Caco-2 (cell line): ENCODE measurements around the gene CARS1. TPM values are rescaled to one million over a fixed set of nuclear protein-coding genes. Genes with fewer than 3 reads are reported as not detected.
A peak's percentile ranks its signal among the peaks of the same experiment; 100 is the strongest.

Experiments
- BruUV-seq: library from RNA; stranded (reverse); fragments of 400-500 nt; replicated peaks from 2 replicates; lab custom pipeline; 2021; lab: Mats Ljungman, UMichigan
- CTCF ChIA-PET: fragments of 300-600 bp; sonication (Branson Sonifier 250); formaldehyde crosslinking; loops from one replicate; lab custom pipeline; 2022; ENCODE audit warnings: antibody characterized with exemption; lab: Charles Lee
- POLR2A ChIA-PET: fragments of 300-600 bp; sonication (Branson Sonifier 250); formaldehyde crosslinking; loops from one replicate; lab custom pipeline; 2022; ENCODE audit warnings: antibody characterized with exemption; lab: Charles Lee
- DNase-seq, 2 experiments: peaks; one replicate each; pipeline versions ENCODE4 v3.0.0 to v3.0.0-alpha.2; 2020 to 2022
- H3K27me3 ChIP-seq: replicated peaks from 2 replicates; pipeline ENCODE4 v1.6.0; 2011; ENCODE audit warnings: low read length; ENCODE audit not compliant: control insufficient read depth, insufficient read depth
- H3K36me3 ChIP-seq: 2 replicates; pipeline ENCODE4 v1.5.1; 2011; ENCODE audit warnings: low read length; ENCODE audit not compliant: control insufficient read depth, insufficient read depth
- H3K4me1 ChIP-seq: fragments of 250-450 bp; sonication (Bioruptor Pico); 2 replicates; pipeline ENCODE4 v1.5.1; 2020; ENCODE audit warnings: mild to moderate bottlenecking
- H3K4me3 ChIP-seq: 2 replicates; pipeline ENCODE4 v1.5.1; 2011; ENCODE audit warnings: low read depth, mild to moderate bottlenecking, control low read depth, low read length
- H3K9me3 ChIP-seq: fragments of 250-450 bp; sonication (Bioruptor Pico); 2 replicates; pipeline ENCODE4 v1.5.1; 2020; ENCODE audit warnings: mild to moderate bottlenecking, moderate library complexity
- H3K27ac Mint-ChIP-seq: one replicate; pipeline ENCODE4 v1.8.0; 2022; ENCODE audit warnings: mixed read lengths; ENCODE audit not compliant: unreplicated experiment
- H3K27me3 Mint-ChIP-seq: one replicate; pipeline ENCODE4 v1.8.0; 2022; ENCODE audit warnings: mixed read lengths; ENCODE audit not compliant: insufficient read depth, unreplicated experiment
- H3K36me3 Mint-ChIP-seq: one replicate; pipeline ENCODE4 v1.8.0; 2022; ENCODE audit warnings: mild to moderate bottlenecking, mixed read lengths; ENCODE audit not compliant: insufficient read depth, unreplicated experiment
- H3K4me1 Mint-ChIP-seq: one replicate; pipeline ENCODE4 v1.8.0; 2022; ENCODE audit warnings: low read depth, mixed read lengths; ENCODE audit not compliant: unreplicated experiment
- H3K4me3 Mint-ChIP-seq: one replicate; pipeline ENCODE4 v1.8.0; 2022; ENCODE audit warnings: mild to moderate bottlenecking, moderate library complexity, mixed read lengths; ENCODE audit not compliant: unreplicated experiment
- H3K9me3 Mint-ChIP-seq: one replicate; pipeline ENCODE4 v1.8.0; 2022; ENCODE audit warnings: mixed read lengths; ENCODE audit not compliant: unreplicated experiment
- intact Hi-C: fragments of 100-400 bp; cut with micrococcal nuclease; formaldehyde crosslinking; loops from one replicate; pipeline ENCODE4 v1.10.0; 2022; ENCODE audit not compliant: unreplicated experiment
- total RNA-seq: library from RNA; stranded (reverse); gene quantifications from 2 replicates; pipeline ENCODE4 v1.2.3, GENCODE V29; 2022
- TF ChIP-seq, protein P1 (sequence below), 2 experiments: fragments of 200-600 bp in 1 of 2; IDR thresholded peaks; 1 replicate in 1 of 2; 2 replicates in 1 of 2; pipeline versions ENCODE4 v1.5.1 to v1.8.0; 2011 to 2022; ENCODE audit warnings: antibody characterized with exemption in 1 of 2, control low read depth in 1 of 2, inconsistent platforms in 1 of 2, low read depth in 1 of 2, low read length in 1 of 2, mild to moderate bottlenecking in 1 of 2, moderate library complexity in 1 of 2; ENCODE audit not compliant: insufficient read depth in 1 of 2, severe bottlenecking in 1 of 2, unreplicated experiment in 1 of 2

CARS1 gene
- total RNA-seq, 1 experiment from 2014 or later, result 121 TPM

DNA sequence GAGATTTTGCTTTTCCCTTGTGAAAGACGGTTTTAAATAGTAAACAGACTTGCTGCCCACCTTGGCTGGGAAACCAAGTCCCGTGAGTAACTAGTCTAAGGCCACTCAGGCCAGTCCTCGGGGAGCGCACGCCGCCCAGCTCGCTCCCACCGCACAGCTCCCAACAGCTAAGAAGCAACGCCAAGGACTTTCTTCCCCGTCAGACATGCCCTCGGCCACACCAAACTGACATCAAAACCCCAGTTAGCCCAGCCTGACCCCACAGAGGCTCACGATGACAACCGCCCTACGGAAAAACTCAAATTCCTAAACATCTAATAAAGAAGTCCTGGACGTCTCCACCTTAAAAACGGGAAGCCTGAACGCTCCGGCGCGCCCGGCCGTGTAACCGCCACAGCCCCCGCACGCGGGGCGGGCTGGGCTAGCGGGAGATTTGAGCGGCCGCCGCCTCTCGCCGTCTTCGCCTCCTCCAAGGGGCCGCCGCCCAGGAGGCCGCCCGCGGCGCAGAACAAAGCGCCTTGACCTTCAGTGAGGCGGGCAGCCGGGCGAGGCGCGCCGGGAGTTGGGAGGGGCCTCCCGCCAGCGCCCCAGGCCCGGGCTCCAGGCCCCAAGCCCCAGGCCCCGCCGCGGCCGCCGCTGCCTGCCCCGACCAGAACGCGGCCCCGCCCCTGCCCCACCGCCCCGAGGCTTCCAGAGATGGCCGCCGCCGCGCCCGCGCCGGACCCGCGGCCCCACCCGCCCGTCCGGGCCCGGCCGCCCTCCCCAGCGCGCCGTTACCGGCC is 65.6 kb downstream of the CARS1 start:
- intact Hi-C loops, result no loop called here
- no peaks in the 10 kb centered on the region for H3K27me3 ChIP-seq
- Mint-ChIP-seq H3K27ac (peak overlapping the region; percentile 100), H3K4me3 (peak overlapping the region; percentile 98), H3K36me3 (peaks cover 57% of the 10 kb centered on the region), H3K9me3 (no peaks in the 10 kb centered on the region), H3K27me3 (no peaks in the 10 kb centered on the region), H3K4me1 (peaks cover 24% of the 10 kb centered on the region)
- no peaks in the 10 kb centered on the region for H3K36me3 ChIP-seq
- H3K9me3 ChIP-seq, result no peaks in the 10 kb centered on the region
- ChIA-PET CTCF (interaction anchor here (0.6 to 1.7 kb wide), 5 partner anchors 13 to 591 kb away, joined by 3 to 7 read pairs (median 4); partner anchors contain the start of gene TSSC4), POLR2A (interaction anchor here (0.6 to 1.0 kb wide), 6 partner anchors 10 to 387 kb away, joined by 3 to 12 read pairs (median 4); partner anchors contain the start of genes CARS1, KCNQ1OT1 and ZNF195)
- peak in 1 of 2 experiments; percentile 89 for DNase-seq
- peaks cover 13% of the 10 kb centered on the region for H3K4me1 ChIP-seq
- BruUV-seq, result no TSS peak
- TF ChIP-seq, protein P1, sequence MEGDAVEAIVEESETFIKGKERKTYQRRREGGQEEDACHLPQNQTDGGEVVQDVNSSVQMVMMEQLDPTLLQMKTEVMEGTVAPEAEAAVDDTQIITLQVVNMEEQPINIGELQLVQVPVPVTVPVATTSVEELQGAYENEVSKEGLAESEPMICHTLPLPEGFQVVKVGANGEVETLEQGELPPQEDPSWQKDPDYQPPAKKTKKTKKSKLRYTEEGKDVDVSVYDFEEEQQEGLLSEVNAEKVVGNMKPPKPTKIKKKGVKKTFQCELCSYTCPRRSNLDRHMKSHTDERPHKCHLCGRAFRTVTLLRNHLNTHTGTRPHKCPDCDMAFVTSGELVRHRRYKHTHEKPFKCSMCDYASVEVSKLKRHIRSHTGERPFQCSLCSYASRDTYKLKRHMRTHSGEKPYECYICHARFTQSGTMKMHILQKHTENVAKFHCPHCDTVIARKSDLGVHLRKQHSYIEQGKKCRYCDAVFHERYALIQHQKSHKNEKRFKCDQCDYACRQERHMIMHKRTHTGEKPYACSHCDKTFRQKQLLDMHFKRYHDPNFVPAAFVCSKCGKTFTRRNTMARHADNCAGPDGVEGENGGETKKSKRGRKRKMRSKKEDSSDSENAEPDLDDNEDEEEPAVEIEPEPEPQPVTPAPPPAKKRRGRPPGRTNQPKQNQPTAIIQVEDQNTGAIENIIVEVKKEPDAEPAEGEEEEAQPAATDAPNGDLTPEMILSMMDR (IDR thresholded peaks at IDR 0.05; ENCODE audit: insufficient read depth in 1 of 2, low read depth in 1 of 2, low read length in 1 of 2, severe bottlenecking in 1 of 2, unreplicated experiment in 1 of 2), result no peak
- peak overlapping the region; percentile 76 for H3K4me3 ChIP-seq

DNA sequence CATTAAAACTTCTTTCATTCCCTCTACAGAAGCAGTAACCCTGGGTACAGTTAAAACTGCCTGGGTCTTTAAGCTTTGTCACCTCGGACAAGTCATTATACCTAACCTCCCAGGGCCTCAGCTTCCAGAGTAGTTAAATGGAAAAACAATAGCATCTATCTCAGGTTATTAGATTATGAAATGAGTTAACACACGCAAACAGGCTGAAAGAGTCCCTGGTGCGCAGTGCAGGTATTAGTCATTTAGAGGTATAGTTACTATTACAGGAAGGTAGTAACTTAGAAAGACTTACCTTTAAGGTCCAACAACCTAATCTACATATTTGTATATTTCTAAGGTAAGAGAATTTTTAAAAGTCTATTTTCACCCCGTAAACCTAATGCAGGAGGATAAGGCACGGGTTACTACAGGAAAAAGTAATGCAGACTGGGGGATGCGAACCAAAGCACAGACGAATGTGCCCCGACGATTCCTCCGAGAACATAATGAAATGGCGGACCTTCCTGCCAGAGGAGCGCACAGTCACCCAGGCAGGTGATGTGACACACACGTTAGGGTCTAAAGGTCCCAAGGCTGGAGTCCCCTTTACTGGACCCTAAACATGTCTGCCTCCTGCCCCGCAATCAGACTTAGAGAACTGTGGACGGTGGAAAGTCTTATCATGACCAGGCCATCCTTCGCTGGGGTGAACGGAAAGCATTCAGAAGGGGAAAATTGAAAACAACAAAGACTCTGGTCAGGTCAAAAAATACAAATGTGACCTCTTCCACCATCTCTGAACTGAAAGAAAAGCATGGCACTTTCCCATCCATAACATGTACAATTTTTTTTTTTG is 66.4 kb downstream of the CARS1 start:
- H3K4me3 ChIP-seq, result peak overlapping the region; percentile 76
- H3K4me1 ChIP-seq, result peaks cover 13% of the 10 kb centered on the region
- CTCF ChIA-PET, result no interaction called here
- intact Hi-C loops, result no loop called here
- POLR2A ChIA-PET, result no interaction called here
- TSS peak; percentile 27 for BruUV-seq
- no peaks in the 10 kb centered on the region for H3K27me3 ChIP-seq
- DNase-seq, result peak; percentile 56 to 73
- peak overlapping the region; percentile 98 for H3K4me3 Mint-ChIP-seq
- H3K36me3 ChIP-seq, result no peaks in the 10 kb centered on the region
- TF ChIP-seq, protein P1 (IDR thresholded peaks at IDR 0.05; ENCODE audit: insufficient read depth in 1 of 2, low read depth in 1 of 2, low read length in 1 of 2, severe bottlenecking in 1 of 2, unreplicated experiment in 1 of 2), result no peak
- H3K4me1 Mint-ChIP-seq, result peaks cover 24% of the 10 kb centered on the region
- H3K27ac Mint-ChIP-seq, result peak overlapping the region; percentile 100
- peaks cover 55% of the 10 kb centered on the region for H3K36me3 Mint-ChIP-seq
- no peaks in the 10 kb centered on the region for H3K9me3 Mint-ChIP-seq
- no peaks in the 10 kb centered on the region for H3K9me3 ChIP-seq
- no peaks in the 10 kb centered on the region for H3K27me3 Mint-ChIP-seq

DNA sequence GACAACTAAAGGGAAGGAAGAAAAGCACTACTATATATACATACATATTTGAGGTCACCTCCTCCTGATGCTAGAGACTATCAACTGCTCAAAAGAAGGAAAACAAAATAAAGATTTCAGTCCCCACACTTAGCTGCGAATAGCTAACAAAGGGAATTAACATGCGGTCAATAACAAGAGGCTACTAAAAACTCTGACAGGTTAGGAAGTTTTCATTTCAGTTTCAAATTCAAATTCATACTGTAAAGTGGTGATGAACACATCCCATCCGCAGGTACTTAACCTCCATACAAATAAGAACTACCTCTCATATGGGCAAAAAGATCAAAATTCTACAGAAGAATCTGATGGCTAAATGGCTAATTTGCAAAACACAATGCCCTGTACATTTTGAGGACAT is 67.7 kb downstream of the CARS1 start:
- TF ChIP-seq, protein P1 (IDR thresholded peaks at IDR 0.05; ENCODE audit: insufficient read depth in 1 of 2, low read depth in 1 of 2, low read length in 1 of 2, severe bottlenecking in 1 of 2, unreplicated experiment in 1 of 2), result no peak
- Mint-ChIP-seq H3K4me3 (peak overlapping the region; percentile 98), H3K36me3 (peaks cover 52% of the 10 kb centered on the region), H3K27me3 (no peaks in the 10 kb centered on the region), H3K4me1 (peaks cover 24% of the 10 kb centered on the region), H3K27ac (peak overlapping the region; percentile 100), H3K9me3 (no peaks in the 10 kb centered on the region)
- ChIA-PET POLR2A (interaction anchor here (0.6 kb wide), 1 partner anchor 919 kb away, joined by 3 read pairs; no protein-coding TSS in a partner anchor), CTCF (no interaction called here)
- intact Hi-C loops, result no loop called here
- Histone ChIP-seq H3K36me3 (no peaks in the 10 kb centered on the region), H3K27me3 (no peaks in the 10 kb centered on the region), H3K9me3 (no peaks in the 10 kb centered on the region), H3K4me1 (peaks cover 13% of the 10 kb centered on the region), H3K4me3 (peak overlapping the region; percentile 76)
- no peak for DNase-seq
- no TSS peak for BruUV-seq
